Gastroesophageal sphincter (tissue), 3 donors: ENCODE data around the gene NMUR1.

ENCODE experiments used
- POLR2A ChIP-seq, 2 donors: fragments of 450-650 bp; IDR thresholded peaks; one replicate each; pipeline ENCODE4 v1.6.1; 2017; ENCODE audit warnings: antibody characterized with exemption in 2 of 2, mild to moderate bottlenecking in 2 of 2, moderate library complexity in 1 of 2
- POLR2AphosphoS5 ChIP-seq: sonication (generic); formaldehyde crosslinking; IDR thresholded peaks from one replicate; pipeline ENCODE4 v1.6.1; 2017; ENCODE audit warnings: antibody characterized with exemption
- TF ChIP-seq, protein P1 (sequence below), 4 experiments: fragments of 200-600 bp in 2 of 4; fragments of 450-650 bp in 2 of 4; sonication (generic) in 1 of 4; IDR thresholded peaks; one replicate each; pipeline ENCODE4 v1.5.1; 2017 to 2019; ENCODE audit warnings: antibody characterized with exemption in 4 of 4, mild to moderate bottlenecking in 2 of 4, moderate library complexity in 2 of 4

DNA sequence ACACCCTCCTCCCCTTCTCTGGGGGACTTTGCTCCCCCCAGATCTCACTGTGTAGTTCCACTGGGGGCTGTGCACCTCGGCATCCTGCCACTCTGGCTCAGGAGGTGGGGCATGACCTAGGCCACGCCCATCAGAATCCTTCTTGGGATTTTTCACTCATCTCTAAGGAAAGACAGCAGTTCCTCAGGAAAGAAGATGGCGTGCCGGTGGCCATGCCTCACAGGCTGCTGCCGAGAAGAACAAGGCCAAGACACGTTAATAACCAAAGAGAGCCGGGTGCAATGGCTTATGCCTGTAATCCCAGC lies 3.2 kb downstream of the NMUR1 start:
- TF ChIP-seq, protein P1, sequence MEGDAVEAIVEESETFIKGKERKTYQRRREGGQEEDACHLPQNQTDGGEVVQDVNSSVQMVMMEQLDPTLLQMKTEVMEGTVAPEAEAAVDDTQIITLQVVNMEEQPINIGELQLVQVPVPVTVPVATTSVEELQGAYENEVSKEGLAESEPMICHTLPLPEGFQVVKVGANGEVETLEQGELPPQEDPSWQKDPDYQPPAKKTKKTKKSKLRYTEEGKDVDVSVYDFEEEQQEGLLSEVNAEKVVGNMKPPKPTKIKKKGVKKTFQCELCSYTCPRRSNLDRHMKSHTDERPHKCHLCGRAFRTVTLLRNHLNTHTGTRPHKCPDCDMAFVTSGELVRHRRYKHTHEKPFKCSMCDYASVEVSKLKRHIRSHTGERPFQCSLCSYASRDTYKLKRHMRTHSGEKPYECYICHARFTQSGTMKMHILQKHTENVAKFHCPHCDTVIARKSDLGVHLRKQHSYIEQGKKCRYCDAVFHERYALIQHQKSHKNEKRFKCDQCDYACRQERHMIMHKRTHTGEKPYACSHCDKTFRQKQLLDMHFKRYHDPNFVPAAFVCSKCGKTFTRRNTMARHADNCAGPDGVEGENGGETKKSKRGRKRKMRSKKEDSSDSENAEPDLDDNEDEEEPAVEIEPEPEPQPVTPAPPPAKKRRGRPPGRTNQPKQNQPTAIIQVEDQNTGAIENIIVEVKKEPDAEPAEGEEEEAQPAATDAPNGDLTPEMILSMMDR (IDR thresholded peaks at IDR 0.05) = no peak
- no peak for TF ChIP-seq POLR2AphosphoS5
- TF ChIP-seq POLR2A (IDR thresholded peaks at IDR 0.05) = no peak
